ENCODE results near the gene BAIAP2.

DNA sequence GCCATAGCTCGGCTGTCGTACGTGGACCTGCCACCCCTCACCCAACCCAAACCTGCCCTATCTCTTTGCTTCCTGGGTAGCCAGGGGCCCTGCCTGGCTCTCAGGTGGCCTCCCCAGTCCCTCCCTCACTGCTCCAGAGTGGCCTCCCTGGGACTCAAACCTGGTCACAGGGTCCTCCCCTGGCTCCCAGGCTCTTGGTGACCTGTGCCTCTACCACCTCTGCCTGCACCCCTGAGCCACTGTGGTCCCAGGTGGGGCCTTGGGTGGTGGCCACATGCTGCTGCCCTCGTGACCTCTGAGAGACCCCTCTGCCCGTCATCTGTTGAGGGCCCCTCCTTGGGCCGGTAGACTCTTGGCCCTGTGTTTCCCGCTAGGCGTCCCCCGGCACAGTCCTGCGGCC, 65.7 kb downstream of the BAIAP2 start:
- TF ChIP-seq, protein P1, sequence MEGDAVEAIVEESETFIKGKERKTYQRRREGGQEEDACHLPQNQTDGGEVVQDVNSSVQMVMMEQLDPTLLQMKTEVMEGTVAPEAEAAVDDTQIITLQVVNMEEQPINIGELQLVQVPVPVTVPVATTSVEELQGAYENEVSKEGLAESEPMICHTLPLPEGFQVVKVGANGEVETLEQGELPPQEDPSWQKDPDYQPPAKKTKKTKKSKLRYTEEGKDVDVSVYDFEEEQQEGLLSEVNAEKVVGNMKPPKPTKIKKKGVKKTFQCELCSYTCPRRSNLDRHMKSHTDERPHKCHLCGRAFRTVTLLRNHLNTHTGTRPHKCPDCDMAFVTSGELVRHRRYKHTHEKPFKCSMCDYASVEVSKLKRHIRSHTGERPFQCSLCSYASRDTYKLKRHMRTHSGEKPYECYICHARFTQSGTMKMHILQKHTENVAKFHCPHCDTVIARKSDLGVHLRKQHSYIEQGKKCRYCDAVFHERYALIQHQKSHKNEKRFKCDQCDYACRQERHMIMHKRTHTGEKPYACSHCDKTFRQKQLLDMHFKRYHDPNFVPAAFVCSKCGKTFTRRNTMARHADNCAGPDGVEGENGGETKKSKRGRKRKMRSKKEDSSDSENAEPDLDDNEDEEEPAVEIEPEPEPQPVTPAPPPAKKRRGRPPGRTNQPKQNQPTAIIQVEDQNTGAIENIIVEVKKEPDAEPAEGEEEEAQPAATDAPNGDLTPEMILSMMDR (IDR thresholded peaks at IDR 0.05), result no peak
- TF ChIP-seq POLR2AphosphoS5 (IDR thresholded peaks at IDR 0.05; ENCODE audit: insufficient read depth in 1 of 2, low read depth in 1 of 2) (no peak), POLR2A (IDR thresholded peaks at IDR 0.05) (no peak)
